Measurements from ENCODE around the gene TMEM190.
A peak's percentile ranks its signal among the peaks of the same experiment; 100 is the strongest.

TMEM190 gene

DNA sequence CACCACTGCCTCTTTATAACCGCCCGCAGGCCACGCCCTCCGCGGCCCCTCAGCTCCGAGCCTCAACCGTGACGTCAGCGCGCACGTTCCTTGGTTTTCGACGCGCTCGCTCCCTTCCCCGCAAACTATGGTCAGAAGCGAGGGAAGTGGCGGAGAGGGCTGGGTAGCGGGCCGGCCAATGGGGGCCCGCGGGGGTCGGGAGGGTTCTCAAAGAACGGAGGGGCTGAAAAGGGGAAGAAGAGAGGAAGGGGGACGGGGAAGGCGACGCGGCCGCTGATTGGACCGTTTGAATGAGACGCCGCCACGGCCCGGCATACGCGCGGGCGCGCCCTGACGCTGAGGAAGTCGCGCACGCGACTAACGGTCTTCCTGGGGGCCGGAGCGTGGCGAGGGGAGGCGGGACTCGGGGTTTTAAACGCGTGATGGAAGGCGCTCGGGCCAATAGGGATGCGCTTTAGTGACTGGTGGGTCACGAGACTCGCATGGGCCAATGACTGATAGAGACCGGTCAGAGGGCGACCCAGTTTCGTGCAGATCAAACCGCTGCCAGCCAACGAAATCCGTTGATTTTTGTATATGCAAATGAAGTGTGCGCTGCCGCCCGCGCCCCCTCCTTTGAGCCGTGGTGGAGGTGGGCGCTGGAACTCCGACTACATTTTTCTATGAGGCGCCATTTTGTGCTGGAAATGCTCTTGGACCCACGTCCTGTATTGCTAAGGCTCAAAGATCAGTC, 31.3 kb downstream of the TMEM190 start:
- ChIA-PET CTCF (interaction anchor here (0.6 to 1.9 kb wide), 4 partner anchors 10 to 267 kb away, joined by 3 to 16 read pairs (median 7); no protein-coding TSS in a partner anchor), POLR2A (interaction anchor here (0.6 to 3.4 kb wide), 65 partner anchors 9 to 959 kb away, joined by 3 to 78 read pairs (median 5); partner anchors contain the start of genes BRSK1, CCDC106, DNAAF3 and FIZ1)
- Histone ChIP-seq H3K4me1 (ENCODE audit: control insufficient read depth, insufficient read depth, low read length) (peaks cover 9% of the 10 kb centered on the region), H3K36me3 (ENCODE audit: control insufficient read depth in 2 of 2, insufficient read depth in 1 of 2, low read length in 2 of 2) (peaks cover 32 to 39% of the 10 kb centered on the region in 2 experiments), H3K27ac (ENCODE audit: extremely low read depth, low read depth, low read length) (peak overlapping the region; percentile 99), H3K4me3 (ENCODE audit: low read depth, low read length) (peak overlapping the region; percentile 96), H3K9me3 (ENCODE audit: control insufficient read depth, insufficient read depth, low read depth, low read length) (no peaks in the 10 kb centered on the region)
- TF ChIP-seq ZFP37 (tag by site-specific recombination; IDR thresholded peaks at IDR 0.05) (0 out of 2 replicates have a peak, but pooled peaks have one; percentile 49), ZNF777 (tag by site-specific recombination; IDR thresholded peaks at IDR 0.05; ENCODE audit: borderline replicate concordance) (no peak), ZNF610 (tag by site-specific recombination; IDR thresholded peaks at IDR 0.05; ENCODE audit: borderline replicate concordance) (no peak), ZNF521 (tag by site-specific recombination; IDR thresholded peaks at IDR 0.05) (no peak), ZNF792 (tag by site-specific recombination; IDR thresholded peaks at IDR 0.05) (no peak), ZNF426 (tag by site-specific recombination; IDR thresholded peaks at IDR 0.05) (no peak), ZNF548 (tag by site-specific recombination; IDR thresholded peaks at IDR 0.05) (no peak), ZNF311 (tag by site-specific recombination; IDR thresholded peaks at IDR 0.05; ENCODE audit: borderline replicate concordance) (no peak), ZNF24 (tag by site-specific recombination; IDR thresholded peaks at IDR 0.05) (peak; percentile 96), ZNF248 (tag by site-specific recombination; IDR thresholded peaks at IDR 0.05) (no peak), ZNF292 (tag by site-specific recombination; IDR thresholded peaks at IDR 0.05; ENCODE audit: borderline replicate concordance, low read depth) (no peak), ZNF596 (tag by site-specific recombination; IDR thresholded peaks at IDR 0.05) (no peak), ZNF747 (tag by site-specific recombination; IDR thresholded peaks at IDR 0.05) (no peak), OVOL3 (tag by site-specific recombination; IDR thresholded peaks at IDR 0.05) (peak; percentile 98), ZNF324 (tag by site-specific recombination; IDR thresholded peaks at IDR 0.05) (peak; percentile 78), ZNF112 (tag by site-specific recombination; IDR thresholded peaks at IDR 0.05) (no peak), ZNF354C (tag by site-specific recombination; IDR thresholded peaks at IDR 0.05; ENCODE audit: borderline replicate concordance, low read depth) (no peak), BCL11A (tag by site-specific recombination; IDR thresholded peaks at IDR 0.05; ENCODE audit: low read depth) (peak; percentile 67; the same call in 1 of the 2 replicates)
- TF ChIP-seq, protein P1, sequence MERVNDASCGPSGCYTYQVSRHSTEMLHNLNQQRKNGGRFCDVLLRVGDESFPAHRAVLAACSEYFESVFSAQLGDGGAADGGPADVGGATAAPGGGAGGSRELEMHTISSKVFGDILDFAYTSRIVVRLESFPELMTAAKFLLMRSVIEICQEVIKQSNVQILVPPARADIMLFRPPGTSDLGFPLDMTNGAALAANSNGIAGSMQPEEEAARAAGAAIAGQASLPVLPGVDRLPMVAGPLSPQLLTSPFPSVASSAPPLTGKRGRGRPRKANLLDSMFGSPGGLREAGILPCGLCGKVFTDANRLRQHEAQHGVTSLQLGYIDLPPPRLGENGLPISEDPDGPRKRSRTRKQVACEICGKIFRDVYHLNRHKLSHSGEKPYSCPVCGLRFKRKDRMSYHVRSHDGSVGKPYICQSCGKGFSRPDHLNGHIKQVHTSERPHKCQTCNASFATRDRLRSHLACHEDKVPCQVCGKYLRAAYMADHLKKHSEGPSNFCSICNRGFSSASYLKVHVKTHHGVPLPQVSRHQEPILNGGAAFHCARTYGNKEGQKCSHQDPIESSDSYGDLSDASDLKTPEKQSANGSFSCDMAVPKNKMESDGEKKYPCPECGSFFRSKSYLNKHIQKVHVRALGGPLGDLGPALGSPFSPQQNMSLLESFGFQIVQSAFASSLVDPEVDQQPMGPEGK (tag by site-specific recombination; IDR thresholded peaks at IDR 0.05) = peak; percentile 98
- TF ChIP-seq, protein P2, sequence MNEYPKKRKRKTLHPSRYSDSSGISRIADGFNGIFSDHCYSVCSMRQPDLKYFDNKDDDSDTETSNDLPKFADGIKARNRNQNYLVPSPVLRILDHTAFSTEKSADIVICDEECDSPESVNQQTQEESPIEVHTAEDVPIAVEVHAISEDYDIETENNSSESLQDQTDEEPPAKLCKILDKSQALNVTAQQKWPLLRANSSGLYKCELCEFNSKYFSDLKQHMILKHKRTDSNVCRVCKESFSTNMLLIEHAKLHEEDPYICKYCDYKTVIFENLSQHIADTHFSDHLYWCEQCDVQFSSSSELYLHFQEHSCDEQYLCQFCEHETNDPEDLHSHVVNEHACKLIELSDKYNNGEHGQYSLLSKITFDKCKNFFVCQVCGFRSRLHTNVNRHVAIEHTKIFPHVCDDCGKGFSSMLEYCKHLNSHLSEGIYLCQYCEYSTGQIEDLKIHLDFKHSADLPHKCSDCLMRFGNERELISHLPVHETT (tag by site-specific recombination; IDR thresholded peaks at IDR 0.05) = peak; percentile 64; the same call in 1 of the 2 replicates
- TF ChIP-seq, protein P3, sequence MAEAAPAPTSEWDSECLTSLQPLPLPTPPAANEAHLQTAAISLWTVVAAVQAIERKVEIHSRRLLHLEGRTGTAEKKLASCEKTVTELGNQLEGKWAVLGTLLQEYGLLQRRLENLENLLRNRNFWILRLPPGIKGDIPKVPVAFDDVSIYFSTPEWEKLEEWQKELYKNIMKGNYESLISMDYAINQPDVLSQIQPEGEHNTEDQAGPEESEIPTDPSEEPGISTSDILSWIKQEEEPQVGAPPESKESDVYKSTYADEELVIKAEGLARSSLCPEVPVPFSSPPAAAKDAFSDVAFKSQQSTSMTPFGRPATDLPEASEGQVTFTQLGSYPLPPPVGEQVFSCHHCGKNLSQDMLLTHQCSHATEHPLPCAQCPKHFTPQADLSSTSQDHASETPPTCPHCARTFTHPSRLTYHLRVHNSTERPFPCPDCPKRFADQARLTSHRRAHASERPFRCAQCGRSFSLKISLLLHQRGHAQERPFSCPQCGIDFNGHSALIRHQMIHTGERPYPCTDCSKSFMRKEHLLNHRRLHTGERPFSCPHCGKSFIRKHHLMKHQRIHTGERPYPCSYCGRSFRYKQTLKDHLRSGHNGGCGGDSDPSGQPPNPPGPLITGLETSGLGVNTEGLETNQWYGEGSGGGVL (tag by site-specific recombination; IDR thresholded peaks at IDR 0.05) = peak; percentile 94
- TF ChIP-seq, protein P4, sequence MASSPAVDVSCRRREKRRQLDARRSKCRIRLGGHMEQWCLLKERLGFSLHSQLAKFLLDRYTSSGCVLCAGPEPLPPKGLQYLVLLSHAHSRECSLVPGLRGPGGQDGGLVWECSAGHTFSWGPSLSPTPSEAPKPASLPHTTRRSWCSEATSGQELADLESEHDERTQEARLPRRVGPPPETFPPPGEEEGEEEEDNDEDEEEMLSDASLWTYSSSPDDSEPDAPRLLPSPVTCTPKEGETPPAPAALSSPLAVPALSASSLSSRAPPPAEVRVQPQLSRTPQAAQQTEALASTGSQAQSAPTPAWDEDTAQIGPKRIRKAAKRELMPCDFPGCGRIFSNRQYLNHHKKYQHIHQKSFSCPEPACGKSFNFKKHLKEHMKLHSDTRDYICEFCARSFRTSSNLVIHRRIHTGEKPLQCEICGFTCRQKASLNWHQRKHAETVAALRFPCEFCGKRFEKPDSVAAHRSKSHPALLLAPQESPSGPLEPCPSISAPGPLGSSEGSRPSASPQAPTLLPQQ (tag by site-specific recombination; IDR thresholded peaks at IDR 0.05) = peak; percentile 92
- TF ChIP-seq, protein P5, sequence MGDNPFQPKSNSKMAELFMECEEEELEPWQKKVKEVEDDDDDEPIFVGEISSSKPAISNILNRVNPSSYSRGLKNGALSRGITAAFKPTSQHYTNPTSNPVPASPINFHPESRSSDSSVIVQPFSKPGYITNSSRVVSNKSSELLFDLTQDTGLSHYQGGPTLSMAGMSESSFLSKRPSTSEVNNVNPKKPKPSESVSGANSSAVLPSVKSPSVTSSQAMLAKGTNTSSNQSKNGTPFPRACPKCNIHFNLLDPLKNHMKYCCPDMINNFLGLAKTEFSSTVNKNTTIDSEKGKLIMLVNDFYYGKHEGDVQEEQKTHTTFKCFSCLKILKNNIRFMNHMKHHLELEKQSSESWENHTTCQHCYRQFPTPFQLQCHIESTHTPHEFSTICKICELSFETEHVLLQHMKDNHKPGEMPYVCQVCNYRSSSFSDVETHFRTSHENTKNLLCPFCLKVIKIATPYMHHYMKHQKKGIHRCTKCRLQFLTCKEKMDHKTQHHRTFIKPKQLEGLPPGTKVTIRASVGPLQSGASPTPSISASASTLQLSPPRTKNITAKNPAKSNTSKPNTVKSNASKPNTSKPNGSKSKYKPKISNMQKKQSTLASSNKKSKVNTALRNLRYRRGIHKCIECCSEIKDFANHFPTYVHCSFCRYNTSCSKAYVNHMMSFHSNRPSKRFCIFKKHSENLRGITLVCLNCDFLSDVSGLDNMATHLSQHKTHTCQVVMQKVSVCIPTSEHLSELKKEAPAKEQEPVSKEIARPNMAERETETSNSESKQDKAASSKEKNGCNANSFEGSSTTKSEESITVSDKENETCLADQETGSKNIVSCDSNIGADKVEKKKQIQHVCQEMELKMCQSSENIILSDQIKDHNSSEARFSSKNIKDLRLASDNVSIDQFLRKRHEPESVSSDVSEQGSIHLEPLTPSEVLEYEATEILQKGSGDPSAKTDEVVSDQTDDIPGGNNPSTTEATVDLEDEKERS (tag by site-specific recombination; IDR thresholded peaks at IDR 0.05) = no peak
- TF ChIP-seq, protein P6, sequence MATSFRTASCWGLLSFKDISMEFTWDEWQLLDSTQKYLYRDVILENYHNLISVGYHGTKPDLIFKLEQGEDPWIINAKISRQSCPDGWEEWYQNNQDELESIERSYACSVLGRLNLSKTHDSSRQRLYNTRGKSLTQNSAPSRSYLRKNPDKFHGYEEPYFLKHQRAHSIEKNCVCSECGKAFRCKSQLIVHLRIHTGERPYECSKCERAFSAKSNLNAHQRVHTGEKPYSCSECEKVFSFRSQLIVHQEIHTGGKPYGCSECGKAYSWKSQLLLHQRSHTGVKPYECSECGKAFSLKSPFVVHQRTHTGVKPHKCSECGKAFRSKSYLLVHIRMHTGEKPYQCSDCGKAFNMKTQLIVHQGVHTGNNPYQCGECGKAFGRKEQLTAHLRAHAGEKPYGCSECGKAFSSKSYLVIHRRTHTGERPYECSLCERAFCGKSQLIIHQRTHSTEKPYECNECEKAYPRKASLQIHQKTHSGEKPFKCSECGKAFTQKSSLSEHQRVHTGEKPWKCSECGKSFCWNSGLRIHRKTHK (tag by site-specific recombination; IDR thresholded peaks at IDR 0.05) = no peak

Measured in HEK293 (cell line).